ENCODE data around the gene DYNLL1.
"Not testable (repeated sequence)": the region's sequence is repeated elsewhere in the genome, so short reads cannot be mapped to it uniquely, and the experiment has no call there.

DYNLL1 gene

GRCh38 chr12:120474616-120474960 lies 21.3 kb upstream of the DYNLL1 start:
- no peak for DNase-seq (ENCODE audit: low read depth in 2 of 2)

- DNase-seq (ENCODE audit: low read depth in 2 of 2): no peak
Measured at GRCh38 chr12:120475643-120476042, 20.3 kb upstream of the DYNLL1 start.

GRCh38 chr12:120479458-120479857 lies 16.5 kb upstream of the DYNLL1 start:
- no peak for DNase-seq (ENCODE audit: low read depth in 2 of 2)

GRCh38 chr12:120480211-120480610 lies 15.7 kb upstream of the DYNLL1 start:
- DNase-seq (ENCODE audit: low read depth in 2 of 2): no peak

- no peak for DNase-seq (ENCODE audit: low read depth in 2 of 2)
Measured at GRCh38 chr12:120481022-120481767, 14.7 kb upstream of the DYNLL1 start.

- DNase-seq (ENCODE audit: low read depth in 2 of 2): no peak
Measured at GRCh38 chr12:120483621-120484020, 12.3 kb upstream of the DYNLL1 start.

- DNase-seq (ENCODE audit: low read depth in 2 of 2): no peak
Measured at GRCh38 chr12:120485961-120486881, 9.7 kb upstream of the DYNLL1 start.

GRCh38 chr12:120487552-120487951 lies 8.4 kb upstream of the DYNLL1 start:
- not testable (repeated sequence) for DNase-seq (ENCODE audit: low read depth in 2 of 2)

GRCh38 chr12:120488057-120488640 lies 7.8 kb upstream of the DYNLL1 start:
- DNase-seq (ENCODE audit: low read depth in 2 of 2): no peak

- no peak for DNase-seq (ENCODE audit: low read depth in 2 of 2)
Measured at GRCh38 chr12:120489018-120489417, 6.9 kb upstream of the DYNLL1 start.

- DNase-seq (ENCODE audit: low read depth in 2 of 2): no peak
Measured at GRCh38 chr12:120490325-120490724, 5.6 kb upstream of the DYNLL1 start.

- DNase-seq (ENCODE audit: low read depth in 2 of 2): no peak
Measured at GRCh38 chr12:120490833-120491512, 4.9 kb upstream of the DYNLL1 start.

GRCh38 chr12:120495186-120495730 lies 655 bp upstream of the DYNLL1 start:
- DNase-seq (ENCODE audit: low read depth in 2 of 2): no peak

GRCh38 chr12:120496413-120497340 lies 764 bp downstream of the DYNLL1 start:
- DNase-seq (ENCODE audit: low read depth in 2 of 2): peak in 1 of 2 donors; percentile 3

- no peak for DNase-seq (ENCODE audit: low read depth in 2 of 2)
Measured at GRCh38 chr12:120497524-120498150, 1.7 kb downstream of the DYNLL1 start.

GRCh38 chr12:120498870-120499515 lies 3.1 kb downstream of the DYNLL1 start:
- no peak for DNase-seq (ENCODE audit: low read depth in 2 of 2)

- DNase-seq (ENCODE audit: low read depth in 2 of 2): no peak
Measured at GRCh38 chr12:120500581-120500980, 4.7 kb downstream of the DYNLL1 start.

GRCh38 chr12:120504587-120504986 lies 8.7 kb downstream of the DYNLL1 start:
- DNase-seq (ENCODE audit: low read depth in 2 of 2): no peak

- no peak for DNase-seq (ENCODE audit: low read depth in 2 of 2)
Measured at GRCh38 chr12:120508537-120508936, 12.6 kb downstream of the DYNLL1 start.

GRCh38 chr12:120514002-120514401 lies 18.1 kb downstream of the DYNLL1 start:
- no peak for DNase-seq (ENCODE audit: low read depth in 2 of 2)

All from stimulated activated CD4-positive, alpha-beta T cell treated with anti-CD3 and anti-CD28 coated beads, Interleukin-1b, Interleukin-23, amount 100 ng/mL, for 1 hour (primary cell).